Keratinocyte (primary cell): Measurements from ENCODE around the gene MCUB.

Source experiments
- EZH2 ChIP-seq: IDR thresholded peaks from one replicate; pipeline ENCODE4 v1.6.1; 2012; ENCODE audit warnings: inconsistent platforms, mild to moderate bottlenecking, low read length, moderate library complexity
- TF ChIP-seq, protein P1 (sequence below), 3 experiments: IDR thresholded peaks in 1 of 3; conservative IDR thresholded peaks in 1 of 3; optimal IDR thresholded peaks in 1 of 3; 2 replicates in 2 of 3; 3 replicates in 1 of 3; pipeline versions ENCODE3 to v1.5.1; 2011; ENCODE audit warnings: low read length in 3 of 3, mild to moderate bottlenecking in 3 of 3, moderate library complexity in 2 of 3, control low read depth in 1 of 3, inconsistent platforms in 1 of 3; ENCODE audit not compliant: insufficient read depth in 2 of 3; ENCODE audit errors: extremely low read depth in 1 of 3

DNA sequence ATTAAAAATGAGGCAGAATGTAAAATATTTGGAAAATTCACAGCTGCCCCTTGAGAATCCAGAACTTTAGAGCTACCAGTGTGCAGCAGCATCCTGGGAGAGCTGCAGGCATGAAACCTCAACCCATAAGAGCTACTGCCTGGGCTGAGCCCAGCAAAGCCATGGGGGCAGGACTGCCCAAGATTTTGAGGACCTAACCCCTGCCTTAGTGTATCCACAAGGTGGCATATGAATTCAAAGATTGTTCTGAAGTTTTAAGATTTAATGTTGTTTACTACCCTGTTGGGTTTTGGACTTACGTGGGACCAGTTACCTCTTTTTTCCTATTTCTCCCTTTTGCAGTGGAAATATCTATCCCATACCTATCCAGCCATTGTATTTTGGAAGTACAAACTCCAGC lies 116.8 kb downstream of the MCUB start:
- TF ChIP-seq, protein P1, sequence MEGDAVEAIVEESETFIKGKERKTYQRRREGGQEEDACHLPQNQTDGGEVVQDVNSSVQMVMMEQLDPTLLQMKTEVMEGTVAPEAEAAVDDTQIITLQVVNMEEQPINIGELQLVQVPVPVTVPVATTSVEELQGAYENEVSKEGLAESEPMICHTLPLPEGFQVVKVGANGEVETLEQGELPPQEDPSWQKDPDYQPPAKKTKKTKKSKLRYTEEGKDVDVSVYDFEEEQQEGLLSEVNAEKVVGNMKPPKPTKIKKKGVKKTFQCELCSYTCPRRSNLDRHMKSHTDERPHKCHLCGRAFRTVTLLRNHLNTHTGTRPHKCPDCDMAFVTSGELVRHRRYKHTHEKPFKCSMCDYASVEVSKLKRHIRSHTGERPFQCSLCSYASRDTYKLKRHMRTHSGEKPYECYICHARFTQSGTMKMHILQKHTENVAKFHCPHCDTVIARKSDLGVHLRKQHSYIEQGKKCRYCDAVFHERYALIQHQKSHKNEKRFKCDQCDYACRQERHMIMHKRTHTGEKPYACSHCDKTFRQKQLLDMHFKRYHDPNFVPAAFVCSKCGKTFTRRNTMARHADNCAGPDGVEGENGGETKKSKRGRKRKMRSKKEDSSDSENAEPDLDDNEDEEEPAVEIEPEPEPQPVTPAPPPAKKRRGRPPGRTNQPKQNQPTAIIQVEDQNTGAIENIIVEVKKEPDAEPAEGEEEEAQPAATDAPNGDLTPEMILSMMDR (optimal IDR thresholded peaks at IDR 0.05 in 1 of 3, IDR thresholded peaks at IDR 0.05 in 1 of 3, conservative IDR thresholded peaks at IDR 0.05 in 1 of 3; ENCODE audit: extremely low read depth in 1 of 3, insufficient read depth in 2 of 3, low read length in 3 of 3), result no peak
- no peak for TF ChIP-seq EZH2
